HepG2 (cell line): Measurements from ENCODE around the gene ZNRF3.

ENCODE experiments used
- SMARCC2 ChIP-seq: fragments of 450-650 bp; IDR thresholded peaks from 2 replicates; pipeline ENCODE4 v1.6.1; 2017; ENCODE audit warnings: antibody characterized with exemption, mild to moderate bottlenecking
- TF ChIP-seq, protein P1 (sequence below): sonication (generic); formaldehyde crosslinking; conservative IDR thresholded peaks from 2 replicates; pipeline ENCODE4 v1.5.0; 2020; ENCODE audit warnings: missing genetic modification reagents
- TF ChIP-seq, protein P2 (sequence below): sonication (generic); formaldehyde crosslinking; IDR thresholded peaks from 2 replicates; pipeline ENCODE4 v1.5.0; 2020; ENCODE audit warnings: mild to moderate bottlenecking, missing genetic modification reagents, moderate library complexity

DNA sequence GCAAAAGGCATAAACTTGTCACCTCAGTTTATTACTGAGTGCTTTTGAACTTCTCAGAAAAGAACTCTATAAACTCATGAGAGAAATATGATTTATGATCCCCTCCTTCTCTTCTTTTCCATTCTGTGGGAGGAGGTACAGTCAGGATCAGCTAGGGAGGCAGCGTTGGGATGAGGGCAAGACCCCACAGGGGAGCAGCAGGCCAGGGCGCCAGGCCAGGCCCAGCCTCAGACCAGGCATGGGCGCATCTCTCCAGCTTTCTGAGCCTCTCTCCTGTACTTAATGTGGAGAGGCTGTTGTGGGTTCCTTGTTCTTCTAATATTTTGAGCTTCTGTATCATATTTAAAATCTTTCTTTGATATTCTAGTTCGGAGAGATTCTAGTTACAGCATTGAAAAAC is 106.5 kb downstream of the ZNRF3 start:
- TF ChIP-seq, protein P1, sequence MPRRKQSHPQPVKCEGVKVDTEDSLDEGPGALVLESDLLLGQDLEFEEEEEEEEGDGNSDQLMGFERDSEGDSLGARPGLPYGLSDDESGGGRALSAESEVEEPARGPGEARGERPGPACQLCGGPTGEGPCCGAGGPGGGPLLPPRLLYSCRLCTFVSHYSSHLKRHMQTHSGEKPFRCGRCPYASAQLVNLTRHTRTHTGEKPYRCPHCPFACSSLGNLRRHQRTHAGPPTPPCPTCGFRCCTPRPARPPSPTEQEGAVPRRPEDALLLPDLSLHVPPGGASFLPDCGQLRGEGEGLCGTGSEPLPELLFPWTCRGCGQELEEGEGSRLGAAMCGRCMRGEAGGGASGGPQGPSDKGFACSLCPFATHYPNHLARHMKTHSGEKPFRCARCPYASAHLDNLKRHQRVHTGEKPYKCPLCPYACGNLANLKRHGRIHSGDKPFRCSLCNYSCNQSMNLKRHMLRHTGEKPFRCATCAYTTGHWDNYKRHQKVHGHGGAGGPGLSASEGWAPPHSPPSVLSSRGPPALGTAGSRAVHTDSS (CRISPR knock-in tag): no peak
- TF ChIP-seq SMARCC2: no peak
- TF ChIP-seq, protein P2, sequence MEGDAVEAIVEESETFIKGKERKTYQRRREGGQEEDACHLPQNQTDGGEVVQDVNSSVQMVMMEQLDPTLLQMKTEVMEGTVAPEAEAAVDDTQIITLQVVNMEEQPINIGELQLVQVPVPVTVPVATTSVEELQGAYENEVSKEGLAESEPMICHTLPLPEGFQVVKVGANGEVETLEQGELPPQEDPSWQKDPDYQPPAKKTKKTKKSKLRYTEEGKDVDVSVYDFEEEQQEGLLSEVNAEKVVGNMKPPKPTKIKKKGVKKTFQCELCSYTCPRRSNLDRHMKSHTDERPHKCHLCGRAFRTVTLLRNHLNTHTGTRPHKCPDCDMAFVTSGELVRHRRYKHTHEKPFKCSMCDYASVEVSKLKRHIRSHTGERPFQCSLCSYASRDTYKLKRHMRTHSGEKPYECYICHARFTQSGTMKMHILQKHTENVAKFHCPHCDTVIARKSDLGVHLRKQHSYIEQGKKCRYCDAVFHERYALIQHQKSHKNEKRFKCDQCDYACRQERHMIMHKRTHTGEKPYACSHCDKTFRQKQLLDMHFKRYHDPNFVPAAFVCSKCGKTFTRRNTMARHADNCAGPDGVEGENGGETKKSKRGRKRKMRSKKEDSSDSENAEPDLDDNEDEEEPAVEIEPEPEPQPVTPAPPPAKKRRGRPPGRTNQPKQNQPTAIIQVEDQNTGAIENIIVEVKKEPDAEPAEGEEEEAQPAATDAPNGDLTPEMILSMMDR (CRISPR knock-in tag): no peak
